A549 (cell line): ENCODE data around the gene C2orf69. TPM values are rescaled to one million over a fixed set of nuclear protein-coding genes. Genes with fewer than 3 reads are reported as not detected.
A peak's percentile ranks its signal among the peaks of the same experiment; 100 is the strongest.

Experiments used
- ATAC-seq, 2 experiments: fragments of 200-7000 bp in 1 of 2; fragments of >200 bp in 1 of 2; cut with Nextera tagmentation in 1 of 2; cut with Tn5 transposase in 1 of 2; 3 replicates each; pipeline versions ENCODE4 v1.8.0 to v1.9.1; 2018 to 2020; ENCODE audit warnings: mild to moderate bottlenecking in 1 of 2, moderate library complexity in 1 of 2
- CTCF ChIA-PET: fragments of 300-600 bp; sonication (Branson Sonifier 250); formaldehyde crosslinking; extraction: SDS; loops from one replicate; lab custom pipeline; 2021; ENCODE audit warnings: antibody characterized with exemption, inconsistent platforms; lab: Yijun Ruan, JAX
- POLR2A ChIA-PET: fragments of 350-600 bp; formaldehyde crosslinking; extraction: SDS; loops from one replicate; lab custom pipeline; 2021; ENCODE audit warnings: antibody characterized with exemption, inconsistent platforms; lab: Yijun Ruan, JAX
- DNase-seq, 2 experiments: peaks; one replicate each; pipeline versions ENCODE4 v3.0.0 to v3.0.0-alpha.2; 2011 to 2016; ENCODE audit warnings: low read depth in 1 of 2, low spot score in 1 of 2
- FAIRE-seq: peaks from 2 replicates; lab custom pipeline; 2011; peaks lifted over from hg19 to GRCh38; lab: Jason Lieb, UNC
- H3K27ac ChIP-seq, 2 experiments: fragments of >200 bp; sonication (Bioruptor Twin); formaldehyde crosslinking; 3 replicates each; pipeline ENCODE4 v1.5.1; 2016 to 2017
- H3K4me1 ChIP-seq: fragments of >200 bp; sonication (Bioruptor Twin); formaldehyde crosslinking; 3 replicates; pipeline ENCODE4 v1.6.1; 2016
- H3K4me2 ChIP-seq: fragments of >200 bp; sonication (Bioruptor Twin); formaldehyde crosslinking; 3 replicates; pipeline ENCODE4 v1.6.1; 2016
- H3K4me3 ChIP-seq: fragments of >200 bp; sonication (Bioruptor Twin); formaldehyde crosslinking; 3 replicates; pipeline ENCODE4 v1.5.1; 2016
- H3K9me3 ChIP-seq: fragments of >200 bp; sonication (Bioruptor Twin); formaldehyde crosslinking; 3 replicates; pipeline ENCODE4 v1.6.1; 2016
- E2F6 ChIP-seq: IDR thresholded peaks from 2 replicates; pipeline ENCODE4 v1.6.1; 2012; ENCODE audit warnings: low read depth, borderline replicate concordance
- ELK1 ChIP-seq: fragments of 150-350 bp; IDR thresholded peaks from 2 replicates; pipeline ENCODE4 v1.6.1; 2014; ENCODE audit warnings: low read depth, mild to moderate bottlenecking, low read length
- EP300 ChIP-seq, 2 experiments: fragments of >200 bp; sonication (Bioruptor Twin); formaldehyde crosslinking; IDR thresholded peaks; 2 replicates in 1 of 2; 3 replicates in 1 of 2; pipeline ENCODE4 v1.6.1; 2016 to 2017
- GATA3 ChIP-seq: IDR thresholded peaks from 2 replicates; pipeline ENCODE4 v1.6.1; 2012; ENCODE audit warnings: borderline replicate concordance
- HEYL ChIP-seq: fragments of 250-450 bp; sonication (Bioruptor Pico); IDR thresholded peaks from 2 replicates; pipeline ENCODE4 v1.8.0; 2021; ENCODE audit warnings: mild to moderate bottlenecking, moderate library complexity
- HMGXB4 ChIP-seq: fragments of 250-450 bp; sonication (Bioruptor Pico); IDR thresholded peaks from 2 replicates; pipeline ENCODE4 v1.5.0; 2021; ENCODE audit warnings: mild to moderate bottlenecking, moderate library complexity, borderline replicate concordance
- HOXB13 ChIP-seq: fragments of 250-450 bp; sonication (Bioruptor Pico); IDR thresholded peaks from 2 replicates; pipeline ENCODE4 v1.5.0; 2020; ENCODE audit warnings: low read depth, mild to moderate bottlenecking, moderate library complexity
- JUN ChIP-seq, 2 experiments: fragments of >200 bp; sonication (Bioruptor Twin); formaldehyde crosslinking; IDR thresholded peaks; 2 replicates in 1 of 2; 3 replicates in 1 of 2; pipeline ENCODE4 v1.6.1; 2016 to 2017
- KDM5A ChIP-seq: fragments of 200-600 bp; sonication (generic); IDR thresholded peaks from 2 replicates; pipeline ENCODE4 v1.6.1; 2016; ENCODE audit warnings: antibody characterized with exemption, mild to moderate bottlenecking
- MAFK ChIP-seq: fragments of 450-650 bp; IDR thresholded peaks from 2 replicates; pipeline ENCODE4 v1.6.1; 2014; ENCODE audit not compliant: partially characterized antibody
- PHF8 ChIP-seq: fragments of 200-600 bp; sonication (generic); IDR thresholded peaks from 2 replicates; pipeline ENCODE4 v1.6.1; 2016; ENCODE audit warnings: low read depth, mild to moderate bottlenecking, antibody characterized with exemption, moderate library complexity, borderline replicate concordance
- POLR2AphosphoS2 ChIP-seq: conservative IDR thresholded peaks from 2 replicates; pipeline ENCODE4 v1.6.1; 2012; ENCODE audit warnings: low read length, improper control_type of control experiment, inconsistent platforms
- REST ChIP-seq: fragments of 200-600 bp; sonication (generic); IDR thresholded peaks from 2 replicates; pipeline ENCODE4 v1.6.1; 2016; ENCODE audit warnings: antibody characterized with exemption, mild to moderate bottlenecking, moderate library complexity
- RNF2 ChIP-seq: fragments of 200-600 bp; sonication (generic); IDR thresholded peaks from 2 replicates; pipeline ENCODE4 v1.6.1; 2016; ENCODE audit warnings: low read depth, mild to moderate bottlenecking, antibody characterized with exemption, moderate library complexity, borderline replicate concordance
- TFCP2L1 ChIP-seq: fragments of 250-450 bp; sonication (Bioruptor Pico); IDR thresholded peaks from 2 replicates; pipeline ENCODE4 v1.5.0; 2021; ENCODE audit warnings: mild to moderate bottlenecking
- ZC3H11A ChIP-seq: fragments of 450-650 bp; IDR thresholded peaks from 2 replicates; pipeline ENCODE4 v1.6.1; 2014; ENCODE audit warnings: antibody characterized with exemption, mild to moderate bottlenecking
- ZNF302 ChIP-seq: fragments of 250-450 bp; sonication (Bioruptor Pico); IDR thresholded peaks from 2 replicates; pipeline ENCODE4 v1.9.0; 2021; ENCODE audit warnings: inconsistent platforms, mild to moderate bottlenecking, moderate library complexity
- ZSCAN20 ChIP-seq: fragments of 250-450 bp; sonication (Bioruptor Pico); IDR thresholded peaks from 2 replicates; pipeline ENCODE4 v1.8.0; 2022; ENCODE audit warnings: mild to moderate bottlenecking, moderate library complexity
- WGBS: methylation state at CpG from one replicate; pipeline ENCODE4 v1.1.6; 2017; ENCODE audit errors: missing lambda C conversion rate; 5-methylcytosine and 5-hydroxymethylcytosine counted together
- polyA plus RNA-seq, 4 experiments: library from polyadenylated mRNA; depleted of rRNA in 3 of 4; stranded (reverse); fragments of >200 nt; fragmentation: RNase III in 1 of 4; extraction: RNeasy Plus Mini Kit Qiagen cat#74134 plus additional on column Dnase treatment in 1 of 4; gene quantifications; 2 replicates in 3 of 4; 3 replicates in 1 of 4; pipeline ENCODE4 v1.2.3, GENCODE V29; 2011 to 2017

Gene C2orf69
- polyA plus RNA-seq, 2 of the 4 experiments (the other 2 are of a cell fraction) = 9.3 to 9.9 TPM

DNA sequence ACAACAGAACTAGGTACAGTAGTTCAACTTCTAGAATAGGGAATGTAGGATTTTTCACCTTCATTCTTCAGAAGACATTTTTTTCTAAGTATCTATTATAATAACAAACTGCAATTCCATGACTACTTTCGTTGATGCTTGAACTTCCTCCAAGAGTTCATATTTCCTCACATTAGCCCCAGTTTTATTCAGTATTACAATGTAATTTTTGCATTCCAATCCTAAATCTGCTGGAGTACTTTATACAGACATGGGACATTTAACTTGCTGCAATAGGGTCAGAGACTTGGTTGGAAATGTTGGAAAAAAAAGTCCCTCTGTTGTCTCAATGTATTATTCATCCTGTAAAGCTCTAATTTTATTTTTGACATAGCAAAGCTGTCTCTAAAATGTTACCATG, 40.5 kb upstream of the C2orf69 start:
- ATAC-seq (no peak), FAIRE-seq (no peak), DNase-seq (no peak)
- WGBS = 68% methylated on average over 1 of the region's 1 CpG
- H3K4me1 ChIP-seq = no peaks in the 10 kb centered on the region
- POLR2A ChIA-PET = no interaction called here
- no peak overlapping the region for H3K27ac ChIP-seq
- no peak overlapping the region for H3K4me3 ChIP-seq
- peaks cover 9% of the 10 kb centered on the region; the same call in 2 of the 3 replicates for H3K9me3 ChIP-seq
- CTCF ChIA-PET = interaction anchor here (1.4 kb wide), 1 partner anchor 9 kb away, joined by 5 read pairs; no protein-coding TSS in a partner anchor
- TF ChIP-seq PHF8 (no peak), GATA3 (no peak), ELK1 (no peak), JUN (IDR thresholded peaks at IDR 0.05) (no peak), E2F6 (no peak), EP300 (IDR thresholded peaks at IDR 0.05) (no peak), HOXB13 (CRISPR knock-in tag) (no peak), MAFK (no peak), ZSCAN20 (CRISPR knock-in tag) (no peak), POLR2AphosphoS2 (no peak), HEYL (CRISPR knock-in tag) (no peak), ZC3H11A (no peak), HMGXB4 (CRISPR knock-in tag) (no peak), RNF2 (no peak), REST (no peak), TFCP2L1 (CRISPR knock-in tag) (no peak)
- H3K4me2 ChIP-seq = no peak overlapping the region

DNA sequence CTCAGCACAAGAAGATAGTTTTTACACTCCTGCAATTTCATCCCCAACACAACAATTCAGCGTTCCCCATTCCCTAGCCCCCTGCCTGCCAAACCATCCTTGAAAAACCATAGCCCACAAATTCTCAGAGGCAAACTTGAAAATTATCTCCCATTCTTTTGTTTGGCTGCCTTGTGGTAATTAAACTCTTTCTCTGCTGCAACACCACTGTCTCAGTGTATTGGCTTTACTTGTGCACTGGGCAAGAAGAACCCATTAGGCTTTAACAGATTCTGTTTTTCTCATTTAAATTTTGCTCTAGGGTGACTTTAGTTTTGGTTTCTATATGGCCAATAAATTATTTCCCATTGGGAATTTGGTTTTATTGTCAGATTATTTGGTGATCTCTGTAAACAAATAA, 36.9 kb upstream of the C2orf69 start:
- WGBS = 92% methylated on average over 1 of the region's 1 CpG
- no peak for FAIRE-seq

More for the DNA sequence above, 36.9 kb upstream of the C2orf69 start:
- peak; percentile 48; the same call in 1 of the 2 replicates for TF ChIP-seq KDM5A
- no peak for TF ChIP-seq ZNF302 (CRISPR knock-in tag)
- no peak for TF ChIP-seq ZSCAN20 (CRISPR knock-in tag)
- TF ChIP-seq RNF2 = no peak
- no peak overlapping the region for H3K4me2 ChIP-seq
- no peak overlapping the region for H3K27ac ChIP-seq
- H3K9me3 ChIP-seq = peaks cover 9% of the 10 kb centered on the region; the same call in 2 of the 3 replicates
- ChIA-PET CTCF (no interaction called here), POLR2A (no interaction called here)
- DNase-seq (no peak), ATAC-seq (no peak)
- no peaks in the 10 kb centered on the region for H3K4me1 ChIP-seq
- H3K4me3 ChIP-seq = no peak overlapping the region
